ENCODE results near the gene COPG2.
"Not testable (repeated sequence)": the region's sequence is repeated elsewhere in the genome, so short reads cannot be mapped to it uniquely, and the experiment has no call there.

The COPG2 gene

DNA sequence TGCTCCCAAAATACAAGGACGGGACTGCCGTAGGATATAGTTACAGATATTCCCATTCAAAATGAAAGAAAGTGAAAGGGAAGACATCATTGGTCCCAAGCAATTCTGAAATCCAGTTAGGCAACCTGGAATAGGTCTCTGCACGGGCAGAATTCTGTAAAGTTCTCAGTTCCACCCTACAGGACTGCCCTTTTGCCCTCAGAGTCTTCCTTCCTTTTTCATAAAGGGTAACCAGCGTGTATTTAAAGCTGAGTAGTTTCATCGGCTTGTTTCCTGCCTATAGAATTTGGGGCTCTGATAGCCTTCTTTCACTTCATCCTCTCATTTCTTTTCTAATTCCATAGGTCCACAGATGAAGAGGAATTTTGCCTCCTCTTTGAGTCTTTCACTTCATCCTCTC, 20.0 kb downstream of the COPG2 start:
- DNase-seq = no peak

DNA sequence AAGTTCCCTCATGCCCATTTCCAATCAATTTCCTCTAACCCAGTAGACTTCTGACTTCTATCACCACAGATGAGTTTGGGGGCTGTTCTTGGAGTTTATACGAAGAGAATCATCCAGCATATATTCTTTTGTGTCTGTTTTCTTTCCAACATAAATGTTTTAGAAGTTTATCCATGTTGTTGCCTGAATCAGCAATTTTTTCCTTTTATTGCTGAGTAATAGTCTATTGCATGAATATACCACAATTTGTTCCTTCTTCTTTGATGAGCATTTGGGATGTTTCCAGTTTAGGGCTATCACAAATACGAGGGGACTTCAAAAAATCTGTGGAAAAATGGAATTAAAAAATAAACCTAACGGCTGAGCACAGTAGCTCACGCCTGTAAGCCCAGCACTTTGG, 26.2 kb downstream of the COPG2 start:
- DNase-seq = no peak

DNA sequence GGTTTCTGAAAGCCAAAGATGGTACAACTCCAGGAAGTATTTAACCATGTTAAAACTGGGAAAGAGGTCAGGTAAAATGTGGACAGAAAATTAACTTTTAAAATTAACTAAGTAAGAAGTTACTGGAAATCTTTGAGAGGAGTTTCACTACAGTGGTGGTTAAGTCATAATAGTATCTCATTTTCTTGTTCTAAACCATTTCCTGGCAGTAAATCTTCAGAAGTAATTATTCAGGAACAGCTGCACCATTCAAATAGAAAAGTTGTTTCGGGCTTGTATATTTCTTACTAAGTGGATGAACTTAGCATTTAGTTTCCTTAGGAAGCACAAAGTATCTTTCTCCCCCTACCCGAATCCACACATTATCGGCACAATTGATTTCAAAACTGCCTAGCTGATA, 27.1 kb downstream of the COPG2 start:
- DNase-seq = no peak

DNA sequence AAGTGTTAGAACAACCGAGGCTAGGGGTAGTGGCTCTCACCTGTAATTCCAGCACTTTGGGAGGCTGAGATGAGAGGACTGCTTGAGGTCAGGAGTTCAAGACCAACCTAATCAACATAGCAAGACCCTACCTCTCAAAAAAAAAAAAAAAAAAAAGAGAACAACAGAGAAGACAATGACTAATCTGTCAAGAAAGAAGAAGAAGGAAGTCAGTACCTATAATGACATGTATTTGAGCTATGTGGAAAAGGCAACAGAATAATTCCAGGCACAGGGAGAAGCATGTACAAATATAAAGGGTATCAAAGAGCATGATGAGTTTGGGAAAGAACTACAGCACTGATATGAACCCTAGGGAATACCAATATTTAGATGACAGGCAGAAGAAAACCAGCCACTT, 27.5 kb downstream of the COPG2 start:
- DNase-seq = no peak

DNA sequence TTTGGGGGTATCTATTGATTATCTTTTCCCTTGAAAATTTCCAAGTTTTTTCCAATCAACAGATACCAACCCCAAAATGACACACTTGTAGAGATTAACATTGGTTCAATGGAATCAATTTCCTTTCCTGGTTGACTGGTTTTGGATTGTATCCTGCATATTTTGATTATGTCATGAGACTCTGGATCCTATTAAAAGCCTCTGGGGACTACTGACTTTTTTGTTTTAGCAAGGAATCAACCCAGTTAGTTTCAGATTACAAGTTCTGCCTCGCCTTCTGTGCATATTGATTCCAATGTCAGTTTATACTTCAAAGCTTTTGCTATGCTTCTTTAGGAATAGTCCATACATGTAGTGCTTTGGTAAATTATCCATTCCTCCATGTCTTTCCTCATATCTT, 29.2 kb downstream of the COPG2 start:
- DNase-seq = no peak

DNA sequence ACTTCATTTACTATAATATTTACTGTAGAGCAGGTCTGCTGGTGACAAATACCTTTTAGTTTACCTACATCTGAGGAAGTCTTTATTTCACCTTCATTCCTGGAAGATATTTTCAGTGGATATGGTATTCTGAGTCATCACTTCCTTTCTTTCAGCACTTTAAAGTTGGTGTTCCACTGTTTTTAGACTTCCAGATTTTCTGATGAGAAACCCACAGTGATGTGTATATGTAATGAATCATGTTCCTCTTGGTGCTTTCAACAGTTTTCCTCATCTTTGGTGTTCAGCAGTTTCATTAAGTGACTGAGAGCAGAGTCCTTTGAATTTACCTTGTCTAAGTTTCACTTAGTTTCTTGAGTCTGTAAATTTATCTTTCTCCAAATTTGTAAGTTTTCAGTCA, 36.4 kb downstream of the COPG2 start:
- DNase-seq = peak; percentile 72

DNA sequence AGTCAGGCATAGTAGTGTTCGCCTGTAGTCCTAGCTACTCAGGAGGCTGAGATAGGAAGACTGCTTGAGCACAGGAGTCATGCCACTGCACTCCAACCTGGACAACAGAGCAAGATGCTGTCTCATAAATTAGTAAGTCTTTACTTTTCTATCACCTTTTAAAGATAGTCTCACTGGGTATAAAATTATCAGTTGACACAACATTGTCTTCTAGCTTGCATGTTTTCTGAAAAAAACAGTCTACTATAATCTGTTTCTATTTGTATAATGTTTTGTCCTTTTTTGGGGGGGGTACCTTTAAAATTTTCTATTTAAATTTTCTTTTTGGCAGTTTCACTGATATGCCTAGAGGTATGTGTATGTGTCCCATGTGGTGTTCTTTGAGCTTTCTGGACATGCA, 39.6 kb downstream of the COPG2 start:
- no peak for DNase-seq

DNA sequence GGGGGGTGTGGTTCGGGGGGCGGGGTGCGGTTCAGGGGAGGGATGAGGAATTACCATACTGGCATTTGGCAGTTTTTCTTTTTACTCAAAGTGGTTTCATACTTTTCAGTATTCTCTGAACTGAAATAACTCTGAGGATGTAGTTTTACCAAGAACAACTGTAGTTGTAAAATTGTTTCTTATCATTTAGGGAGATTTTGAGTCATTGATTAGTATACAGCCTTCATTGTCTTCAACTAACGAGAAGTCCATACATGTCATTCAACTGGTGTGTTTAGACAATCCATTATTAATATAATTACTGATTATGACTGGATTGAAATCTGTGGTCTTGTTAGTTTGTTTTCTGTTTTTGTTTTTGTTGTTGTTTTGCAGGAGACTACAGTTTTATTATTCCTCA, 40.8 kb downstream of the COPG2 start:
- DNase-seq = no peak

DNA sequence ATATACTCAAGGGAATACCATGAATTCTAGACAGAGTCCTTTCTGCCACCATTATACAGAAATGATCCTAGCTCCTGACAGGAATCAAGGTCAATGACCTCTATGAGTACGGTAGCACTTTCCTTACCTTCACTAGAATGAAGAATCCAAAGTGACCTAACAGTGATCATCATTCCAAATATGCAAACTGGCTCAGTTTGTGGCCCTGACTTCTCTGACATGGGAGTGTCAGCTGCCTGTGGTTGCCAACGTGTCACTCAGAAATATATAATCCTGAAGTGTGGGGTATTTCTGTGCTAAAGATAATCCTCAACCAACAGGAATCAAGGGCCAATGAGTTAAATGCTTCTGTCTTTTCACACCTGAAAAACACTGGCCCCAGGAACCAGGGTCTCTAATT, 45.7 kb downstream of the COPG2 start:
- DNase-seq = no peak

DNA sequence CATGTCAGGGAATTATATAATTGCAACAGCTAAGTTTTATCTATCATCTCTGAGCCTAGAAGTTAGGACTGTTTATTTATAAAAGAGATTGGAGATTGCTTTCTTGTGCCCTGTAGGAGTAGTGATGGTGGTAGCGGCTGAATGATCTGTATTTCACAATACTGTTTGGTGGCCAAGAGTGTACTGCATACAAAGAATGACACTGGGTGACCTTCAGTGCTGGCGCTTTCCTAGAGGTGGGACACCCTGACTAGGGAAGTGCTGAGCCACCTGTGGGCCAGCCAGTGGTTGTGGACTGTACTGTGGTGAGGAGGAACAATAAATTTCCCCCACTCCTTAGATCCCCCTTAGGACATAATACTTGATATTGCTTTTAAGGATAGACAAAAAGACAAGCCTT, 53.0 kb downstream of the COPG2 start:
- DNase-seq = no peak

DNA sequence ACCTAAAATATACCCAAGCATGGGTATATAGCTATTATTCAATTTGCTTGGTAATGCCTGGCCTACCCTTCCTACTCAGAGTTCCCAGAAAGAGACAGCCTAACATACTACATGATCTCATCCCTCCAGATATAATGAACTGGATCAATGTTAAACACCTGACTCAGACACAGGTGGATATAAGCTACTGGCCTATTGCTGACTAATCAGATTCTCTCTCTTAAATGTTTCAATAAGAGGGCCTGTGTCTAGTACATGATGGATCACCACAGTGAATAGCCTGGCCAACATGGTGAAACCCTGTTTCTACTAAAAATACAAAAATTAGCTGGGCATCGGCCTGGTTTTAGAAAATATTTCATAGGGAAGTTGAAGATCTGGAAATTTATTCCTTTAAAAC, 54.1 kb downstream of the COPG2 start:
- no peak for DNase-seq

DNA sequence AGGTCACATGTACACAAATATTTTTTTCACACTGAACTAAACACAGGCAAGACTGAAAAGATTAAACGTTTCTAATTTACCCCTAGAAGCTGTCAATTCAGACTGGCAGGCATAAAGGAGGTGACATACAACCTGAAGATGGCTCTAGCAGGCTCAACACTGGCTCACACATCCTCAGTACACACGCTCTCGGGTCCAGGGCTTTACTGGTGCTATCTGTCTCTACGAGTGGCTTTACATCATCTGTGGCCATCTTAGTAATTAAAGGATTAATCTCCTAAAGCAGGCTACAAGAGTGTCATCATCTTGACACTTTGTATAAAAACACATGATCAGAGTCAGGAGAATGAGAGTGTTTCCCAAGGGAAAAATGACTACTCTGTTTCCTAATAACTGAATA, 57.3 kb downstream of the COPG2 start:
- no peak for DNase-seq

DNA sequence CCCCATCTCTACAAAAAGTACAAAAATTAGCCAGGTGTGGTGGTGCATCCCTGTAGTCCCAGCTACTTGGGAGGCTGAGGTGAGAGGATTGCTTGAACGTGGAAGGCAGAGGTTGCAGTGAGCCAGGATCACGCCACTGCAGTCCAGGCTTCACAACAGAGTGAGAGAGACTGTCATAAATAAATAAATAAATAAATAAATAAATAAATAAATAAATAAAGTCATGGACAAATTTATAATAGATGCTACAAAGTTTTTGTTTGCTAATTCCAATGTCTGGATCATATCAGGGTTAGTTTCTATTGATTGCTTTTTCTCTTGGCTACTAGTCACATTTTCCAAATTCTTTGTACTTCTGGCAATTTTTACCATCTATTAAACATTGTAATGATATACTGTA, 61.5 kb downstream of the COPG2 start:
- not testable (repeated sequence) for DNase-seq

DNA sequence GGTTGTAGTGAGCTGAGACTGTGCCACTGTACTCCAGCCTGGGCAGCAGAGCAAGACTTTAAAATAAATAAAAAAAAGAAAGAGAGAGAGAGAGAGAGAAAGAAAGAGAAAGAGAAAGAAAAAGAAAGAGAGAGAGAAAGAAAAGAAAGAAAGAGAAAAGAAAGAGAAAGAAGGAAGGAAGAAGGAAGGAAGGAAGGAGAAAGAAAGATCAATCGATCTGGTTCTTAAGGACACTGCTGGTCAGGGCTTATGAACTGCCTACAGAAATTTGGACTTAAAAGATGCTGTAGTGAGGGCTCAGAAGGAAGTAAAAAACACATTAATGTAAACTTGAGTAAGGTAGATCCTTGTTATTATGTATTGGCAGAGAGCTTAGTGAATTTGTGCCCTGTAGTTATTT, 62.4 kb downstream of the COPG2 start:
- DNase-seq = no peak

DNA sequence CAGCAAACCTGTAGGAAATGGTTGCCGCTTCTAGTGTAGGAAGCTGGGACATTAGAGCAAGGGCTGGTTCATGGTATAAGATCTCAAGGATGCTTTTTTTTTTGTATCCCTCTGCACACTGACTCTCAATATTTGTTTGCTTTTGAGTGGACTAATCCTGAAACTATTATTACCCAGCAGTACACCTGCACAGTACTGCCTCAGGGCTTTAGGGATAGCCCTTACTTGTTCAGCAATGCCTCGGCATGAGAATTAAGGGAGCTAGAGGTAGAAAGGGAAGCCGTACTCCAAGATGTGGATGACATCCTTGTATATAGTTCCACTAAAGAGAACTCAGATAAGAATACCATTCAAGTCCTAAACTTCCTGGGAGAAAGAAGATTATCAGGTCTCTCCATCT, 70.5 kb downstream of the COPG2 start:
- DNase-seq = no peak

DNA sequence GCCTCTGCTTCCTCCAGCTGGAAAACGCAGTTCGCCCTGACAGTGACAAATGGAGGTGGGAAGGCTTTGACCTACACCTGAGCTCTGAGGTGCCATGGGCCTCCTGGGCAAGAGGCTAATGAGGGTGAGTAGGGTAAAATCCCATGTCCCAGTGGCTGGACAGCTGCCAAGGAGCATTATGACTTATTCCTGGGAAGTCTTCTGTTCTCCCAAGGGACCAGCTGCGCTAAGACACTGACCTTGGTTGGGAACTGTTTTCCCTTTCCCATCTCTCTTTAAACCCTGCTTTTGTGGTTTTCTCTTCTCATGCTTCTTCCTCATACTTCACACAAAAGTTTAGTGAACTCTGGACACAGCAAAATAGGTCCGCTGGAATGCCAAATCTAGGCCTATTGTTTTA, 72.6 kb downstream of the COPG2 start:
- DNase-seq = peak; percentile 23

DNA sequence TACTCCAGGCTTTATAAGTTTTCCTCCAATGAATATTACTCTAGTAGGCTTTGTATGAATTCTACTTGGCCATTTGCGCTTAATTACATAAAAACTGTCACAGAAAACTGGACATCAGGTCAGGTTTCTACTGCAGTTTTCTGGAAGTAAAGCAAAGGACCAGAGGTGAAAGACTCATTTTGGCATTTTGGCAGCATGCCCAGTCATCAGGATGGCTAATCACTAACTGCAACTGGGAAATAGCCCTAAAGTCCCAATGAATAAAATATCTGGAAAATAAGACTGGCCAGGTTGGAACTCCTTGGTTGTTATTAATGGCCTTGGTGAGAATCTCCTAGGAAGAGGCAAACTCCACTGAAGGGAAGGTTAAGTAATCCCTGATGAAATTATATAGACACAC, 75.5 kb downstream of the COPG2 start:
- DNase-seq = no peak

DNA sequence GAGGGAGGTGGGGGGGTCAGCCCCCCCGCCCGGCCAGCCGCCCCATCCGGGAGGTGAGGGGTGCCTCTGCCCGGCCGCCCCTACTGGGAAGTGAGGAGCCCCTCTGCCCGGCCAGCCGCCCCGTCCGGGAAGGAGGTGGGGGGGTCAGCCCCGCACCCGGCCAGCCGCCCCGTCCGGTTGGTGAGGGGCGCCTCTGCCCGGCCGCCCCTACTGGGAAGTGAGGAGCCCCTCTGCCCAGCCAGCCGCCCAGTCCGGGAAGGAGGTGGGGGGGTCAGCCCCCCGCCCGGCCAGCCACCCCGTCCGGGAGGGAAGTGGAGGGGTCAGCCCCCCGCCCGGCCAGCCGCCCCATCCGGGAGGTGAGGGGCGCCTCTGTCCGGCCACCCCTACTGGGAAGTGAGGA, 77.1 kb downstream of the COPG2 start:
- not testable (repeated sequence) for DNase-seq

DNA sequence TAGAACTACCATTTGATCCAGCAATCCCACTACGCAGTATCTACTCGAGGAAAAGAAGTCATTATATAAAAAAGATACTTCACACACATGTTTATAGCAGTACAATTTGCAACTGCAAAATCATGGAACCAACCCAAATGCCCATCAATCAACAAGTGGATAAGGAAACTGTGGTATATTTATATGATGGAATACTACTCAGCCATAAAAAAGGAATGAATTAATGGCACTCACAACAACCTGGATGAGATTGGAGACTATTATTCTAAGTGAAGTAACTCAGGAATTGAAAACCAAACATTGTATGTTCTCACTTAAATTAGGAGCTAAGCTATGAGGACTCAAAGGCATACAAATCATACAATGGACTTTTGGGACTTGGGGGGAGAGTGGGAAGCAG, 82.6 kb downstream of the COPG2 start:
- not testable (repeated sequence) for DNase-seq

DNA sequence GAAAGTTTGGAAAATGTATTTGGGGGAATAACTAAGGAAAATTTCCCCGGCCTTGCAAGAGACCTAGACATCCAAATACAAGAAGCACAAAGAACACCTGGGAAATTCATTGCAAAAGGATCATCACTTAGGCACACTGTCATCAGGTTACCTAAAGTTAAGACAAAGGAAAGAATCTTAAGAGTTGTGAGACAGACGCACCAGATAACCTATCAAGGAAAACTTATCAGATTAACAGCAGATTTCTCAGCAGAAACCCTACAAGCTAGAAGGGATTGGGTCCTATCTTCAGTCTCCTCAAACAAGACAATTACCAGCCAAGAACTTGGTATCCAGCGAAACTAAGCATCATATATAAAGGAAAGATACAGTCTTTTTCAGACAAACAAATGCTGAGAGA, 93.4 kb downstream of the COPG2 start:
- not testable (repeated sequence) for DNase-seq

DNA sequence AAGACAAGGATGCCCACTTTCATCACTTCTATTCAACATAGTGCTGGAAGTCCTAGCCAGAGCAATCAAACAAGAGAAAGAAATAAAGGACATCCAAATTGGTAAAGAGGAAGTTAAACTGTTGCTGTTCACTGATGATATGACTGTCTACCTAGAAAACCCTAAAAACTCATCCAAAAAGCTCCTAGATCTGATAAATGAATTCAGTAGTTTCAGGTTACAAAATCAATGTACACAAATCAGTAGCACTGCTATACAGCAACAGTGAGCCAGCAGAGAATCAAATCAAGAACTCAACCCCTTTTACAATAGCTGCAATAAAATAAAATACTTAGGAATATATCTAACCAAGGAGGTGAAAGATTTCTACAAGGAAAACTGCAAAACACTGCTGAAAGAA, 98.4 kb downstream of the COPG2 start:
- DNase-seq = not testable (repeated sequence)

DNA sequence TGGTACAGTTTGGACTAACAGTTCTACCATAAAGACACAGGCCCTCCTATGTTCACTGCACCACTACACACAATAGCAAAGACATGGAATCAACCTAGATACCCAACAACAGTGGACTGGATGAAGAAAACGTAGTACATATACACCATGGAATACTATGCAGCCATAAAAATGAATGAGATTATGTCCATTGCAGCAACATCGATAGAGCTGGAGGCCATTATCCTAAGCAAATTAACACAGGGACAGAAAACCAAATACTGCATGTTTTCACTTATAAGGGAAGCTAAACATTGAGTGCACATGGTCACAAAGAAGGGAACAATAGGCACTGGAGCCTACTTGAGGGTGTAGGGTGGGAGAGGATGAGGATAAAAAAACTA, 101.7 kb downstream of the COPG2 start:
- DNase-seq = no peak

DNA sequence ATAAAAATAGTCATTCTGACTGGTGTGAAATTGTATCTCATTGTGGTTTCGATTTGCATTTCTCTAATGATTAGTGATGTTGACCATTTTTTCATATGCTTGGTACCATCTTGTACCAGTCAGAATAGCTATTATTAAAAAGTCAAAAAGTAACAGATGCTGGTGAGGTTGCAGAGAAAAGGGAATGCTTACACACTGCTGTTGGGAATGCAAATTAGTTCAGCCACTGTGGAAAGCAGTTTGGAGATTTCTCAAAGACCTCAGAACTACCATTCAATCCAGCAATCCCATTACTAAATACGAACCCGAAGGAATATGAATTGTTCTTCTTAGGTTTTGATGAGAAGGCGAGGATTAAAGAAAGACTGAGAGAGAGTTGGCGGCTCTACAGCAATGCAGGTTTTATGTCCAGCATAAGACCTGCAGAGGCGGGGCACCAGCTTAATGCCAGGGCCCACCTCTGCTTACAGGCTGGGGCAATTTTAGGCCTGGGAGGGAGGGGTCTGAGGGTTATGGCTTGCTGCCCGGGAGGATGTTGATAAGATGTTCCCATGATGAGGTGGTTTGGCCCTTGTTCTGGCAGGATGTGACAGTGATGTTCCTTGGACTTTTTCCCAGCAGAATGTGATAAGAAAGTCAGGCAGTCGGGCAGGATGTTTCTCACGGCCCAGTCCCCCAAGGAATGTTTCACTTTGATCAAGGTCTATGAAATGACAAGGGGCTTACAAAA, 102.2 kb downstream of the COPG2 start:
- DNase-seq = no peak

DNA sequence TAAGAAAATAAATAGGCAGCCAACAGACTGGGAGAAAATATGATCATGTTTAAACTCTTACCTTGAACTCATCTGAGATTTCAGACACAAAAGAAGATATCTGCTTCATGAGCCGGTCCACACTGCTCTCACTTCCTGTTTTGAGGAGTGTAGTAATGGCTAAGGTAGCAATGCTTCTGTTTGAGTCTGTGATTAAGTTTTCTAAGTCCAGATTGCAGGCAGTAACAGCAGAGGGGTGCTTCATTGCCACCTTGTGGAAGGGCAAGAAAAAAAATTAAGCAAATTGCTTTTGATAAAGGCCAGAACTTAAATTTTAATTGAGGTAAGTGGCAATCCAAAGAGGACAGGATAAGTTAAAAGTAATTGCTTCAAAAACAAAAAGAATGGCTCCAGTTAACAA, 107.6 kb downstream of the COPG2 start:
- peak; percentile 52 for DNase-seq

DNA sequence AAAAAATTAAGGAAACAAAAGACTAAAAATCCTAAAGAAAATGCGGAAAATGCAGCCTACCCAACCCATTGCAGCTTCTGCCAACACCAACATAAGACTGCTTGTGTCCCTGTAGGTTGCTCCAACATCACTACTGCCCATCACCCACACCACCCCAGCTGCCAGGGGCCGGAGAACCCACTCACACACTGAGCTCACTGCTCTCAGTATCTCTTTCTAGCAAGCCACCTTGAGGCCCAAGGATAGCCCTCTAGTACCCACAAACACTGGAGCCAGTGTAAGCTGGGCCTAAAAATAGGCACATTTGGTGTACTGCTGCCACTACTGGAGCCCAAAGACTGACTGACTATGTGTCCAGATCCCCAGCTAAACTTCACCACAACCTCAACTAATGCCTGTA, 109.4 kb downstream of the COPG2 start:
- DNase-seq = no peak

DNA sequence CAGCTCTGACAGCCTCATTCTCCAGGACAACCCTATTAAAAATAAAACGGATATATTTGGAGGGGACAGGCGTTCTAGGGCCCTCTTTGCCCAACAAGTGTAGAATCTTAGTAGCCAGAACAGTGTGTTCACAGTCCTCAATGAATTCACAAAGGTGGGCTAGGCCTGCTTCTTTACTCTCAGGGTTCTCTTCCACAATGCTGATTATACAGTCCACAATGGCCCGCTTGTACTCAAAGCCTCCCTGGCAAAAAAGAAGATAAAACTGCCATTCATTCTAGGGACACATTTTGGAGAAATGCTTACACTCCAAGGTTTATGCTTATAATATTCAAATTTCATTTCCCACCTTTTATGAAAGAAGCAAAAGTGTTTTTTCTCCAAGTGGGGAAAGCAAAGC, 114.1 kb downstream of the COPG2 start:
- DNase-seq = no peak
